ENCODE data around the gene RBM20. TPM values are rescaled to one million over a fixed set of nuclear protein-coding genes. Genes with fewer than 3 reads are reported as not detected.

The RBM20 gene
- total RNA-seq, 1 experiment from 2014 or later, result 0.11 TPM

GRCh38 chr10:110681023-110681681 lies 37.0 kb downstream of the RBM20 start:
- H3K4me1 ChIP-seq (replicated peaks; ENCODE audit: insufficient read depth), result no peaks in the 10 kb centered on the region
- no peaks in the 10 kb centered on the region for H3K9me2 ChIP-seq (ENCODE audit: insufficient read depth)
- H3F3A ChIP-seq (ENCODE audit: insufficient read depth, low read depth), result no peaks in the 10 kb centered on the region
- BruUV-seq (replicated peaks), result no TSS peak
- H3K9me3 ChIP-seq (ENCODE audit: insufficient read depth, low read depth), result no peaks in the 10 kb centered on the region
- H3K4me3 ChIP-seq, result no peak overlapping the region
- no peaks in the 10 kb centered on the region for H4K20me1 ChIP-seq (ENCODE audit: insufficient read depth)
- H3K27me3 ChIP-seq (ENCODE audit: insufficient read depth, low read depth), result no peaks in the 10 kb centered on the region
- POLR2A ChIA-PET (ENCODE audit: unreplicated experiment), result no interaction called here
- no peak overlapping the region for H2AFZ ChIP-seq
- CTCF ChIA-PET, result interaction anchor here (0.6 kb wide), 1 partner anchor 9 kb away, joined by 3 read pairs; no protein-coding TSS in a partner anchor
- intact Hi-C loops (cut with micrococcal nuclease; ENCODE audit: unreplicated experiment), result loop anchor here (1.0 kb wide), 1 partner anchor 71 kb away; no protein-coding TSS in a partner anchor
- no peaks in the 10 kb centered on the region for H3K79me2 ChIP-seq (ENCODE audit: low read depth)
- H3K27ac ChIP-seq, result no peak overlapping the region
- H3K36me3 ChIP-seq (ENCODE audit: low read depth), result no peaks in the 10 kb centered on the region
- no peak; the same call in 1 of the 2 replicates for TF ChIP-seq CTCF (conservative IDR thresholded peaks at IDR 0.05)
- TF ChIP-seq EZH2 (IDR thresholded peaks at IDR 0.05; ENCODE audit: low read depth), result no peak
- no peak overlapping the region for H3K4me2 ChIP-seq
- no peak for DNase-seq

GRCh38 chr10:110682348-110682747 lies 38.2 kb downstream of the RBM20 start:
- Histone ChIP-seq H3K4me3 (no peak overlapping the region), H3K9me2 (ENCODE audit: insufficient read depth) (no peaks in the 10 kb centered on the region), H3K27me3 (ENCODE audit: insufficient read depth, low read depth) (no peaks in the 10 kb centered on the region), H3K4me2 (no peak overlapping the region), H3F3A (ENCODE audit: insufficient read depth, low read depth) (no peaks in the 10 kb centered on the region), H3K36me3 (ENCODE audit: low read depth) (no peaks in the 10 kb centered on the region), H3K9me3 (ENCODE audit: insufficient read depth, low read depth) (no peaks in the 10 kb centered on the region), H2AFZ (no peak overlapping the region), H3K79me2 (ENCODE audit: low read depth) (no peaks in the 10 kb centered on the region), H3K27ac (no peak overlapping the region), H3K4me1 (replicated peaks; ENCODE audit: insufficient read depth) (no peaks in the 10 kb centered on the region), H4K20me1 (ENCODE audit: insufficient read depth) (no peaks in the 10 kb centered on the region)
- ChIA-PET CTCF (no interaction called here), POLR2A (ENCODE audit: unreplicated experiment) (no interaction called here)
- no TSS peak for BruUV-seq (replicated peaks)
- DNase-seq, result no peak
- intact Hi-C loops (cut with micrococcal nuclease; ENCODE audit: unreplicated experiment), result no loop called here
- TF ChIP-seq CTCF (conservative IDR thresholded peaks at IDR 0.05) (no peak), EZH2 (IDR thresholded peaks at IDR 0.05; ENCODE audit: low read depth) (no peak)

- H3K4me2 ChIP-seq, result no peak overlapping the region
- H2AFZ ChIP-seq, result no peak overlapping the region
- CTCF ChIA-PET, result no interaction called here
- H3K27me3 ChIP-seq (ENCODE audit: insufficient read depth, low read depth), result no peaks in the 10 kb centered on the region
- POLR2A ChIA-PET (ENCODE audit: unreplicated experiment), result interaction anchor here (0.5 kb wide), 1 partner anchor 274 kb away, joined by 3 read pairs; no protein-coding TSS in a partner anchor
- no peaks in the 10 kb centered on the region for H3K9me3 ChIP-seq (ENCODE audit: insufficient read depth, low read depth)
- no peaks in the 10 kb centered on the region for H3K79me2 ChIP-seq (ENCODE audit: low read depth)
- no peak overlapping the region for H3K27ac ChIP-seq
- no peaks in the 10 kb centered on the region for H4K20me1 ChIP-seq (ENCODE audit: insufficient read depth)
- no peaks in the 10 kb centered on the region for H3K9me2 ChIP-seq (ENCODE audit: insufficient read depth)
- H3K4me1 ChIP-seq (replicated peaks; ENCODE audit: insufficient read depth), result no peaks in the 10 kb centered on the region
- no peaks in the 10 kb centered on the region for H3K36me3 ChIP-seq (ENCODE audit: low read depth)
- no TSS peak for BruUV-seq (replicated peaks)
- intact Hi-C loops (cut with micrococcal nuclease; ENCODE audit: unreplicated experiment), result no loop called here
- no peak overlapping the region for H3K4me3 ChIP-seq
- DNase-seq, result no peak
- H3F3A ChIP-seq (ENCODE audit: insufficient read depth, low read depth), result no peaks in the 10 kb centered on the region
- TF ChIP-seq EZH2 (IDR thresholded peaks at IDR 0.05; ENCODE audit: low read depth) (no peak), CTCF (conservative IDR thresholded peaks at IDR 0.05) (no peak)
These were observed 40.8 kb downstream of the RBM20 start for GRCh38 chr10:110684800-110685446.

Measured in PC-9 (cell line).